ENCODE data around the gene HOXA5. TPM values are rescaled to one million over a fixed set of nuclear protein-coding genes. Genes with fewer than 3 reads are reported as not detected.
A peak's percentile ranks its signal among the peaks of the same experiment; 100 is the strongest.

HOXA5 gene
- total and polyA plus RNA-seq, 2 of the 8 experiments (the other 6 are each of a cell fraction or from before 2014, with no cell fraction given): not detected

GRCh38 chr7:27150568-27151340, 7.3 kb upstream of the HOXA5 start:
- H3K23me2 ChIP-seq (ENCODE audit: low read depth, low read length): peaks cover 2% of the 10 kb centered on the region; the same call in 1 of the 2 replicates
- H3K18ac ChIP-seq (ENCODE audit: extremely low read depth, low read length): peak overlapping the region; percentile 14; the same call in 1 of the 2 replicates
- H3K27me3 ChIP-seq (replicated peaks in 1 of 4; ENCODE audit: control insufficient read depth in 3 of 4, extremely low read depth in 1 of 4, insufficient read depth in 3 of 4, low read length in 3 of 4): peaks cover 97 to 100% (median 100%) of the 10 kb centered on the region in 4 experiments
- H4K5ac ChIP-seq (ENCODE audit: insufficient read length, low read depth, low read length): no peak overlapping the region
- no peak overlapping the region for H4K91ac ChIP-seq (replicated peaks; ENCODE audit: insufficient read length, low read length)
- peaks cover 32 to 50% of the 10 kb centered on the region in 2 experiments for H4K20me1 ChIP-seq (replicated peaks in 1 of 2; ENCODE audit: control insufficient read depth in 1 of 2, insufficient read depth in 2 of 2, low read length in 2 of 2)
- H3K79me1 ChIP-seq (ENCODE audit: low read depth, low read length): no peaks in the 10 kb centered on the region
- H4K8ac ChIP-seq (ENCODE audit: extremely low read depth, insufficient read depth, low read length): no peak overlapping the region
- no peak overlapping the region for H2AK5ac ChIP-seq (ENCODE audit: low read depth, low read length)
- peak in 1 of 2 experiments; percentile 86 for DNase-seq (ENCODE audit: low read depth in 1 of 2, low spot score in 2 of 2)
- FAIRE-seq: no peak
- no peaks in the 10 kb centered on the region for H3K79me2 ChIP-seq (ENCODE audit: control insufficient read depth in 1 of 2, insufficient read depth in 2 of 2, low read length in 2 of 2)
- CTCF ChIA-PET (ENCODE audit: partially characterized antibody): interaction anchor here (0.6 to 12.5 kb wide), 20 partner anchors 8 to 871 kb away, joined by 3 to 123 read pairs (median 4); partner anchors contain the start of genes HOXA1 and HOXA9
- peak overlapping the region in 3 of 4 experiments; percentile 19 to 45 (median 29); a peak in 4 of 8 replicates for H3K4me3 ChIP-seq (ENCODE audit: extremely low read depth in 1 of 4, insufficient read depth in 2 of 4, low read depth in 3 of 4, low read length in 4 of 4)
- H3K14ac ChIP-seq (ENCODE audit: insufficient read length): no peak overlapping the region
- peaks cover 0 to 6% (median 3%) of the 10 kb centered on the region in 4 experiments; a peak in 3 of 7 replicates for H3K4me1 ChIP-seq (replicated peaks in 1 of 4; ENCODE audit: control insufficient read depth in 3 of 4, insufficient read depth in 4 of 4, low read length in 3 of 4)
- peaks cover 0 to 3% (median 0%) of the 10 kb centered on the region in 4 experiments; a peak in 1 of 8 replicates for H3K36me3 ChIP-seq (ENCODE audit: control insufficient read depth in 2 of 4, insufficient read depth in 4 of 4, low read length in 3 of 4)
- peaks cover 0 to 1% of the 10 kb centered on the region in 2 experiments; a peak in 1 of 4 replicates for H3K9me3 ChIP-seq (ENCODE audit: insufficient read depth in 2 of 2, low read depth in 1 of 2, low read length in 1 of 2)
- POLR2A ChIA-PET (ENCODE audit: partially characterized antibody): no interaction called here
- no peak overlapping the region for H3K4ac ChIP-seq (replicated peaks; ENCODE audit: insufficient read length, low read depth, low read length)
- H3K27ac ChIP-seq (ENCODE audit: low read depth, low read length): no peak overlapping the region
- peak overlapping the region; percentile 10 to 58; a peak in 3 of 4 replicates for H3K4me2 ChIP-seq (ENCODE audit: insufficient read depth in 1 of 2, low read depth in 2 of 2, low read length in 2 of 2)
- H2BK12ac ChIP-seq (ENCODE audit: low read depth, low read length): 0 out of 2 replicates have a peak overlapping the region, but pooled peaks have one; percentile 80
- 5% methylated on average over 58 of the region's 58 CpGs; no CpG with 5 or more reads in 1 of the 2 experiments for WGBS, 2 experiments (ENCODE audit: extremely low coverage in 1 of 2, insufficient coverage in 1 of 2, insufficient read length in 1 of 2, insufficient replicate concordance in 2 of 2, low coverage in 1 of 2, low lambda C conversion rate in 2 of 2, missing lambda C conversion rate in 1 of 2)
- no peak overlapping the region for H2BK15ac ChIP-seq (ENCODE audit: low read length)
- H3K23ac ChIP-seq (ENCODE audit: insufficient read length): no peak overlapping the region
- no peak overlapping the region for H2BK5ac ChIP-seq (ENCODE audit: low read depth, low read length)
- H3K56ac ChIP-seq (replicated peaks; ENCODE audit: insufficient read length, low read depth, low read length): no peak overlapping the region
- no peak overlapping the region for H2BK120ac ChIP-seq (replicated peaks; ENCODE audit: low read depth, low read length)
- H2BK20ac ChIP-seq (ENCODE audit: low read length): no peak overlapping the region
- H3K9ac ChIP-seq (replicated peaks in 1 of 4; ENCODE audit: extremely low read depth in 1 of 4, low read depth in 3 of 4, low read length in 3 of 4): no peak overlapping the region
- H2AFZ ChIP-seq (ENCODE audit: low read length): no peak overlapping the region
- TF ChIP-seq RAD21 (IDR thresholded peaks at IDR 0.05 in 1 of 2, conservative IDR thresholded peaks at IDR 0.05 in 1 of 2; ENCODE audit: low read depth in 2 of 2, low read length in 2 of 2) (peak; percentile 48 to 66), MAX (IDR thresholded peaks at IDR 0.05) (peak; percentile 23), CREB1 (IDR thresholded peaks at IDR 0.05) (peak; percentile 36; the same call in 1 of the 2 replicates), KDM4A (IDR thresholded peaks at IDR 0.05; ENCODE audit: low read depth, low read length, severe bottlenecking) (no peak), YY1 (IDR thresholded peaks at IDR 0.05; ENCODE audit: low read depth, low read length) (peak; percentile 53; the same call in 1 of the 2 replicates), POLR2AphosphoS5 (IDR thresholded peaks at IDR 0.05; ENCODE audit: low read depth, low read length) (no peak), ZNF274 (IDR thresholded peaks at IDR 0.05; ENCODE audit: borderline replicate concordance, extremely low read depth, low read length) (no peak), NANOG (IDR thresholded peaks at IDR 0.05; ENCODE audit: insufficient read depth, low read depth, low read length, poor library complexity, severe bottlenecking) (peak; percentile 8), KDM5A (IDR thresholded peaks at IDR 0.05; ENCODE audit: low read length) (no peak)
